GM21717 (cell line): ENCODE results near the gene ILK.

Experiments
- ATAC-seq: cut with Tn5 transposase; IDR thresholded peaks from one replicate; pipeline ENCODE4 v1.9.1; 2021; ENCODE audit warnings: mild to moderate bottlenecking, moderate library complexity; ENCODE audit not compliant: unreplicated experiment

ILK gene

GRCh38 chr11:6572215-6572614, 31.4 kb upstream of the ILK start:
- no peak for ATAC-seq

GRCh38 chr11:6574816-6575715, 28.5 kb upstream of the ILK start:
- no peak for ATAC-seq

GRCh38 chr11:6576471-6577373, 26.9 kb upstream of the ILK start:
- no peak for ATAC-seq

GRCh38 chr11:6578134-6578533, 25.4 kb upstream of the ILK start:
- ATAC-seq, result no peak

- ATAC-seq, result no peak
These were observed 23.9 kb upstream of the ILK start for GRCh38 chr11:6579681-6580080.

- ATAC-seq, result no peak
These were observed 20.0 kb upstream of the ILK start for GRCh38 chr11:6583584-6583983.

- no peak for ATAC-seq
These were observed 19.0 kb upstream of the ILK start for GRCh38 chr11:6584528-6584927.

GRCh38 chr11:6586434-6587359, 16.9 kb upstream of the ILK start:
- ATAC-seq, result no peak

GRCh38 chr11:6587360-6587953, 16.1 kb upstream of the ILK start:
- no peak for ATAC-seq

GRCh38 chr11:6588018-6588417, 15.6 kb upstream of the ILK start:
- ATAC-seq, result no peak

- ATAC-seq, result no peak
These were observed 9.3 kb upstream of the ILK start for GRCh38 chr11:6594142-6594768.

GRCh38 chr11:6596239-6596877, 7.2 kb upstream of the ILK start:
- no peak for ATAC-seq

- ATAC-seq, result no peak
These were observed 5.0 kb upstream of the ILK start for GRCh38 chr11:6598555-6598954.

GRCh38 chr11:6599449-6599848, 4.1 kb upstream of the ILK start:
- no peak for ATAC-seq

GRCh38 chr11:6599881-6600390, 3.6 kb upstream of the ILK start:
- ATAC-seq, result no peak

GRCh38 chr11:6601041-6601461, 2.5 kb upstream of the ILK start:
- no peak for ATAC-seq

- no peak for ATAC-seq
These were observed 1.3 kb upstream of the ILK start for GRCh38 chr11:6602096-6602940.

- ATAC-seq, result peak; percentile 45
These were observed 580 bp downstream of the ILK start for GRCh38 chr11:6604081-6604626.
